ENCODE measurements around the gene ZNF213.

ZNF213 gene

GRCh38 chr16:3134338-3135125 lies at the start of gene ZNF213:
Gene ZNF213 (plus strand): TSS chr16:3135029. CDS start chr16:3137281, 2,252 bp downstream.
- DNase-seq (ENCODE audit: low read depth): peak; percentile 93

GRCh38 chr16:3085868-3086595 lies 48.8 kb upstream of the ZNF213 start:
- no peak for DNase-seq (ENCODE audit: low read depth)

- no peak for DNase-seq (ENCODE audit: low read depth)
Observed at GRCh38 chr16:3086596-3087242, 48.1 kb upstream of the ZNF213 start.

- no peak for DNase-seq (ENCODE audit: low read depth)
Observed at GRCh38 chr16:3087243-3088235, 47.3 kb upstream of the ZNF213 start.

GRCh38 chr16:3088450-3088849 lies 46.4 kb upstream of the ZNF213 start:
- DNase-seq (ENCODE audit: low read depth): no peak

- no peak for DNase-seq (ENCODE audit: low read depth)
Observed at GRCh38 chr16:3088925-3089716, 45.7 kb upstream of the ZNF213 start.

GRCh38 chr16:3089717-3090592 lies 44.9 kb upstream of the ZNF213 start:
- DNase-seq (ENCODE audit: low read depth): no peak

- DNase-seq (ENCODE audit: low read depth): no peak
Observed at GRCh38 chr16:3091551-3091950, 43.3 kb upstream of the ZNF213 start.

- DNase-seq (ENCODE audit: low read depth): no peak
Observed at GRCh38 chr16:3092501-3092941, 42.3 kb upstream of the ZNF213 start.

- DNase-seq (ENCODE audit: low read depth): no peak
Observed at GRCh38 chr16:3094289-3095027, 40.4 kb upstream of the ZNF213 start.

- peak; percentile 48 for DNase-seq (ENCODE audit: low read depth)
Observed at GRCh38 chr16:3095869-3096268, 39.0 kb upstream of the ZNF213 start.

- no peak for DNase-seq (ENCODE audit: low read depth)
Observed at GRCh38 chr16:3096362-3096761, 38.5 kb upstream of the ZNF213 start.

GRCh38 chr16:3097266-3097665 lies 37.6 kb upstream of the ZNF213 start:
- DNase-seq (ENCODE audit: low read depth): no peak

- DNase-seq (ENCODE audit: low read depth): no peak
Observed at GRCh38 chr16:3098459-3099394, 36.1 kb upstream of the ZNF213 start, which contains the start of gene ZSCAN10. Gene ZSCAN10 (minus strand): TSS chr16:3099294. CDS start chr16:3092937, 6,357 bp downstream.

GRCh38 chr16:3099395-3099731 lies 35.5 kb upstream of the ZNF213 start:
- no peak for DNase-seq (ENCODE audit: low read depth)

GRCh38 chr16:3099732-3100499 lies 34.9 kb upstream of the ZNF213 start:
- peak; percentile 83 for DNase-seq (ENCODE audit: low read depth)
